Neural cell (in vitro differentiated cells): ENCODE data around the gene GARIN5A. TPM values are rescaled to one million over a fixed set of nuclear protein-coding genes. Genes with fewer than 3 reads are reported as not detected.

Experiments
- H2AFZ ChIP-seq: fragments of 200-600, 300-800 bp; sonication (generic), shearing (Covaris generic); 2 replicates; pipeline ENCODE4 v1.6.0; 2014; ENCODE audit warnings: low read depth, mild to moderate bottlenecking, antibody characterized with exemption, low read length, moderate library complexity
- H3F3A ChIP-seq: fragments of 200-600 bp; shearing (Covaris generic); 2 replicates; pipeline ENCODE4 v1.6.1; 2016; ENCODE audit warnings: mild to moderate bottlenecking, moderate library complexity, mixed read lengths, antibody characterized with exemption, low read length; ENCODE audit not compliant: insufficient read depth, poor library complexity, severe bottlenecking
- H3K27ac ChIP-seq: fragments of 200-600, 300-800 bp; sonication (generic), shearing (Covaris generic); 2 replicates; pipeline ENCODE4 v1.5.1; 2014; ENCODE audit warnings: mild to moderate bottlenecking, low read length, moderate library complexity
- H3K27me3 ChIP-seq: fragments of 300-800, 200-600 bp; sonication (generic), shearing (Covaris generic); 2 replicates; pipeline ENCODE4 v1.6.0; 2014; ENCODE audit warnings: mild to moderate bottlenecking, low read depth, low read length, moderate library complexity; ENCODE audit not compliant: insufficient read depth
- H3K36me3 ChIP-seq: fragments of 300-800, 200-600 bp; sonication (generic), shearing (Covaris generic); 2 replicates; pipeline ENCODE4 v1.5.1; 2014; ENCODE audit warnings: mild to moderate bottlenecking, antibody characterized with exemption, low read length, moderate library complexity; ENCODE audit not compliant: insufficient read depth
- H3K4me2 ChIP-seq: fragments of 300-800, 200-600 bp; sonication (generic), shearing (Covaris generic); 2 replicates; pipeline ENCODE4 v1.6.0; 2014; ENCODE audit warnings: mild to moderate bottlenecking, low read length
- H3K4me3 ChIP-seq: fragments of 300-800, 200-600 bp; sonication (generic), shearing (Covaris generic); 2 replicates; pipeline ENCODE4 v1.5.1; 2014; ENCODE audit warnings: mild to moderate bottlenecking, low read length, moderate library complexity
- H3K79me2 ChIP-seq: fragments of 200-600 bp; shearing (Covaris generic); replicated peaks from 2 replicates; pipeline ENCODE4 v1.6.0; 2014; ENCODE audit warnings: mild to moderate bottlenecking, low read length, moderate library complexity; ENCODE audit not compliant: insufficient read depth
- H3K9ac ChIP-seq: fragments of 300-800, 200-600 bp; sonication (generic), shearing (Covaris generic); 2 replicates; pipeline ENCODE4 v1.6.1; 2016; ENCODE audit warnings: mild to moderate bottlenecking, low read length, mixed read lengths
- H3K9me2 ChIP-seq: fragments of 200-600 bp; shearing (Covaris generic); 2 replicates; pipeline ENCODE4 v1.6.1; 2016; ENCODE audit warnings: mild to moderate bottlenecking, low read length, mixed read lengths; ENCODE audit not compliant: insufficient read depth
- H3K9me3 ChIP-seq: fragments of 200-600, 300-800 bp; sonication (generic), shearing (Covaris generic); 2 replicates; pipeline ENCODE4 v1.6.1; 2016; ENCODE audit warnings: mild to moderate bottlenecking, mixed run types, low read length, moderate library complexity, mixed read lengths
- H4K20me1 ChIP-seq: fragments of 200-600 bp; shearing (Covaris generic); 2 replicates; pipeline ENCODE4 v1.6.1; 2016; ENCODE audit warnings: mild to moderate bottlenecking, mixed run types; ENCODE audit not compliant: insufficient read depth
- EP300 ChIP-seq: fragments of 450-650 bp; conservative IDR thresholded peaks from 2 replicates; pipeline ENCODE4 v1.6.1; 2014; ENCODE audit warnings: antibody characterized with exemption, mild to moderate bottlenecking, moderate library complexity; ENCODE audit not compliant: poor library complexity, severe bottlenecking
- EZH2 ChIP-seq: fragments of 200-600, 300-800 bp; shearing (Covaris generic), sonication (generic); IDR thresholded peaks from 2 replicates; pipeline ENCODE4 v1.6.1; 2014; ENCODE audit warnings: antibody characterized with exemption, low read length, borderline replicate concordance, mild to moderate bottlenecking; ENCODE audit not compliant: insufficient read depth, poor library complexity, severe bottlenecking
- MXI1 ChIP-seq: fragments of 450-650 bp; conservative IDR thresholded peaks from 2 replicates; pipeline ENCODE4 v1.6.1; 2014; ENCODE audit warnings: antibody characterized with exemption, mild to moderate bottlenecking; ENCODE audit not compliant: poor library complexity, severe bottlenecking
- POLR2AphosphoS5 ChIP-seq: IDR thresholded peaks from 2 replicates; pipeline ENCODE4 v1.6.1; 2012
- RAD21 ChIP-seq: fragments of 450-650 bp; conservative IDR thresholded peaks from 2 replicates; pipeline ENCODE4 v1.6.1; 2014; ENCODE audit warnings: antibody characterized with exemption, mild to moderate bottlenecking, moderate library complexity
- SMC3 ChIP-seq: fragments of 450-650 bp; conservative IDR thresholded peaks from 2 replicates; pipeline ENCODE4 v1.6.1; 2014; ENCODE audit warnings: antibody characterized with exemption, mild to moderate bottlenecking, moderate library complexity; ENCODE audit not compliant: poor library complexity
- TAF1 ChIP-seq: IDR thresholded peaks from 2 replicates; pipeline ENCODE4 v1.6.1; 2012; ENCODE audit warnings: low read depth
- polyA plus RNA-seq: library from polyadenylated mRNA; depleted of rRNA; stranded (reverse); fragments of >200 nt; gene quantifications from 2 replicates; pipeline ENCODE4 v1.2.3, GENCODE V29; 2014
- TF ChIP-seq, protein P1 (sequence below): fragments of 450-650 bp; IDR thresholded peaks from 2 replicates; pipeline ENCODE4 v1.5.1; 2014; ENCODE audit warnings: antibody characterized with exemption, mild to moderate bottlenecking, moderate library complexity; ENCODE audit not compliant: poor library complexity, severe bottlenecking
- TF ChIP-seq, protein P2 (sequence below): IDR thresholded peaks from 2 replicates; pipeline ENCODE4 v1.6.1; 2012; ENCODE audit warnings: borderline replicate concordance

GARIN5A gene
- polyA plus RNA-seq, 1 donor from 2014 or later = 3.3 TPM

DNA sequence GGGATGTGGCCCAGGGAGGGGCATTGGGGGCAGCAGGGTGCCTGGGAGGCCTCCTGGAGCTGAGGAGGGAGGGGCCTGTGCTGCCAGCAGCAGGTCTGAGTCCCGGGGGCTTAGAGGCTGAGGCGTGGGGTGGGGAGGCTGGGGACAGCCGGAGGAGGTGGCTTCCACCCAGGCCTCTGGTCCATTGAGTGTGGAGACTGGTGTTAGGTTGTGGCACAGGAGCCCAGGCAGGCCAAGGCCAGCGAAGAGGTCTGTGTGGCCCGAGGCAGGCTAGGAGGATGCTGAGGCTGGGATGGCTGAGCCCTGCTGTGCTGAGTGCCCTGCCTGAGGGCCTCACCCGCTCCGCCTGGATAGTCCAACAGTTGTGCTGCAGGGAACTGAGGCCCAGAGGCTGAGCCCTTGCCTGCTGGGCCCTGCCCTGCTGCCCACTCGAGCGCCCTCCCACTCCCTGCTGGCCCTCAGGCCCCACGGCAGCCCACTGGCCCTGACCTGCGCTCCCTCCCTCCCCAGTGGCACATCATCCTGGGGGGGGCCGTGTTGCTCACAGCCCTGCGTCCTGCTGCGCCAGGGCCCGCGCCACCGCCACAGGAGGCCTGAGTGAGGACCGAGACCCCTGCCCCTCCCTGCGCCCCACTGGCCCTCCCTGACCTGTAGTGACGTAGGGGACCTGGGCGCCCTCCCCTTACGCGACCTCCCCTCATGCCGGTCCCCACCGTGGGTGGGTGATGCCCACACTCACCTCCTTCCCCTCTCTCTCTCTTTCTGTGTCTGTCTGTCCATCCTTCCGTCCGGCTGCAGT lies 4.9 kb upstream of the GARIN5A start:
- Histone ChIP-seq H2AFZ (no peak overlapping the region), H3K9ac (no peak overlapping the region), H3K4me2 (no peak overlapping the region), H4K20me1 (no peaks in the 10 kb centered on the region), H3K79me2 (peaks cover 21% of the 10 kb centered on the region), H3F3A (peaks cover 3% of the 10 kb centered on the region), H3K27me3 (no peaks in the 10 kb centered on the region), H3K36me3 (no peaks in the 10 kb centered on the region), H3K9me3 (no peaks in the 10 kb centered on the region), H3K27ac (no peak overlapping the region), H3K9me2 (no peaks in the 10 kb centered on the region), H3K4me3 (no peak overlapping the region)
- TF ChIP-seq EZH2 = no peak
- no peak for TF ChIP-seq POLR2AphosphoS5
- no peak for TF ChIP-seq TAF1
- TF ChIP-seq, protein P1, sequence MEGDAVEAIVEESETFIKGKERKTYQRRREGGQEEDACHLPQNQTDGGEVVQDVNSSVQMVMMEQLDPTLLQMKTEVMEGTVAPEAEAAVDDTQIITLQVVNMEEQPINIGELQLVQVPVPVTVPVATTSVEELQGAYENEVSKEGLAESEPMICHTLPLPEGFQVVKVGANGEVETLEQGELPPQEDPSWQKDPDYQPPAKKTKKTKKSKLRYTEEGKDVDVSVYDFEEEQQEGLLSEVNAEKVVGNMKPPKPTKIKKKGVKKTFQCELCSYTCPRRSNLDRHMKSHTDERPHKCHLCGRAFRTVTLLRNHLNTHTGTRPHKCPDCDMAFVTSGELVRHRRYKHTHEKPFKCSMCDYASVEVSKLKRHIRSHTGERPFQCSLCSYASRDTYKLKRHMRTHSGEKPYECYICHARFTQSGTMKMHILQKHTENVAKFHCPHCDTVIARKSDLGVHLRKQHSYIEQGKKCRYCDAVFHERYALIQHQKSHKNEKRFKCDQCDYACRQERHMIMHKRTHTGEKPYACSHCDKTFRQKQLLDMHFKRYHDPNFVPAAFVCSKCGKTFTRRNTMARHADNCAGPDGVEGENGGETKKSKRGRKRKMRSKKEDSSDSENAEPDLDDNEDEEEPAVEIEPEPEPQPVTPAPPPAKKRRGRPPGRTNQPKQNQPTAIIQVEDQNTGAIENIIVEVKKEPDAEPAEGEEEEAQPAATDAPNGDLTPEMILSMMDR = no peak
- no peak for TF ChIP-seq MXI1
- TF ChIP-seq, protein P2, sequence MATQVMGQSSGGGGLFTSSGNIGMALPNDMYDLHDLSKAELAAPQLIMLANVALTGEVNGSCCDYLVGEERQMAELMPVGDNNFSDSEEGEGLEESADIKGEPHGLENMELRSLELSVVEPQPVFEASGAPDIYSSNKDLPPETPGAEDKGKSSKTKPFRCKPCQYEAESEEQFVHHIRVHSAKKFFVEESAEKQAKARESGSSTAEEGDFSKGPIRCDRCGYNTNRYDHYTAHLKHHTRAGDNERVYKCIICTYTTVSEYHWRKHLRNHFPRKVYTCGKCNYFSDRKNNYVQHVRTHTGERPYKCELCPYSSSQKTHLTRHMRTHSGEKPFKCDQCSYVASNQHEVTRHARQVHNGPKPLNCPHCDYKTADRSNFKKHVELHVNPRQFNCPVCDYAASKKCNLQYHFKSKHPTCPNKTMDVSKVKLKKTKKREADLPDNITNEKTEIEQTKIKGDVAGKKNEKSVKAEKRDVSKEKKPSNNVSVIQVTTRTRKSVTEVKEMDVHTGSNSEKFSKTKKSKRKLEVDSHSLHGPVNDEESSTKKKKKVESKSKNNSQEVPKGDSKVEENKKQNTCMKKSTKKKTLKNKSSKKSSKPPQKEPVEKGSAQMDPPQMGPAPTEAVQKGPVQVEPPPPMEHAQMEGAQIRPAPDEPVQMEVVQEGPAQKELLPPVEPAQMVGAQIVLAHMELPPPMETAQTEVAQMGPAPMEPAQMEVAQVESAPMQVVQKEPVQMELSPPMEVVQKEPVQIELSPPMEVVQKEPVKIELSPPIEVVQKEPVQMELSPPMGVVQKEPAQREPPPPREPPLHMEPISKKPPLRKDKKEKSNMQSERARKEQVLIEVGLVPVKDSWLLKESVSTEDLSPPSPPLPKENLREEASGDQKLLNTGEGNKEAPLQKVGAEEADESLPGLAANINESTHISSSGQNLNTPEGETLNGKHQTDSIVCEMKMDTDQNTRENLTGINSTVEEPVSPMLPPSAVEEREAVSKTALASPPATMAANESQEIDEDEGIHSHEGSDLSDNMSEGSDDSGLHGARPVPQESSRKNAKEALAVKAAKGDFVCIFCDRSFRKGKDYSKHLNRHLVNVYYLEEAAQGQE = no peak
- TF ChIP-seq SMC3 = no peak
- TF ChIP-seq RAD21 = no peak
- no peak for TF ChIP-seq EP300

DNA sequence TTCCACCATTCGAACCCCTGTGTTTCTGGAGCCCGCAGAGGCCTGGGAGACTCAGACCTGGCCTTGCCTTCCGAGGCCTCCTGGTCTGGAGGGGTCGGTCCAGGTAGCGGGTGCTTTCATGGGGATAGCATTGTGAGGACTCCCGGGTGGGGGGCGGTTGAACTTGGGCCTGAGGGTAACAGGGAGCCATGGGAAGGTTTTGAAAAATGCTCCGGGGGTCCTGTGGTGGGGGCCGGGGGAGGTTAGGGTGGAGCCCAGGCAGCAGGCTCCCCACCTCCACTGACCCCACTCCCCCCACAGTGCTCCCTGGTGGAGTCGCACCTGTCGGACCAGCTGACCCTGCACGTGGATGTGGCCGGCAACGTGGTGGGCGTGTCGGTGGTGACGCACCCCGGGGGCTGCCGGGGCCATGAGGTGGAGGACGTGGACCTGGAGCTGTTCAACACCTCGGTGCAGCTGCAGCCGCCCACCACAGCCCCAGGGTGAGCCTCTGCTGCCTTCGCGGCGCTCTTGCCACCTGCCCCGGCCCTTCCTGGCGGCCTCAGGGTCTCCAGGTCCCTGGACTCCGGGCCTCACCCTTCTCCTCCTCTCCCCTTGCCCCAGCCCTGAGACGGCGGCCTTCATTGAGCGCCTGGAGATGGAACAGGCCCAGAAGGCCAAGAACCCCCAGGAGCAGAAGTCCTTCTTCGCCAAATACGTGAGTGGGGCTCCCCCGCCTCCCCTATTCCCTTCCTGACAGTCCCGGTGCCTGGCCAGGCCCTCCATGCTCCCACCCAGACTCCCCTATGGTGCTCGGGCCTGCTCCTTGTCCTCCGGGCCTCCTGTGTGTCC lies 3.8 kb upstream of the GARIN5A start:
- Histone ChIP-seq H3K9me3 (no peaks in the 10 kb centered on the region), H3F3A (peaks cover 3% of the 10 kb centered on the region), H3K79me2 (peaks cover 21% of the 10 kb centered on the region), H3K4me3 (no peak overlapping the region), H3K9me2 (no peaks in the 10 kb centered on the region), H3K9ac (no peak overlapping the region), H2AFZ (no peak overlapping the region), H3K27ac (no peak overlapping the region), H4K20me1 (no peaks in the 10 kb centered on the region), H3K36me3 (no peaks in the 10 kb centered on the region), H3K4me2 (no peak overlapping the region), H3K27me3 (no peaks in the 10 kb centered on the region)
- TF ChIP-seq RAD21 = no peak
- no peak for TF ChIP-seq MXI1
- TF ChIP-seq EP300 = no peak
- TF ChIP-seq, protein P2 = no peak
- no peak for TF ChIP-seq SMC3
- TF ChIP-seq TAF1 = no peak
- no peak for TF ChIP-seq EZH2
- TF ChIP-seq, protein P1 = no peak
- TF ChIP-seq POLR2AphosphoS5 = no peak
